Gastroesophageal sphincter (tissue), 4 donors: Measurements from ENCODE around the gene DDIAS. TPM values are rescaled to one million over a fixed set of nuclear protein-coding genes. Genes with fewer than 3 reads are reported as not detected.
"Not testable (repeated sequence)": the region's sequence is repeated elsewhere in the genome, so short reads cannot be mapped to it uniquely, and the experiment has no call there.

ENCODE experiments used
- ATAC-seq: fragments of 150-250 bp; one replicate; pipeline ENCODE4 v1.9.1; 2016; ENCODE audit warnings: mild to moderate bottlenecking, moderate library complexity
- H3K27ac ChIP-seq, 4 donors: fragments of 200-600 bp; sonication (generic) in 3 of 4; 1 replicate in 3 of 4; 2 replicates in 1 of 4; pipeline ENCODE4 v1.5.1; 2016 to 2019
- H3K27me3 ChIP-seq: fragments of 200-600 bp; sonication (generic); one replicate; pipeline ENCODE4 v1.5.1; 2019
- H3K36me3 ChIP-seq, 2 donors: fragments of 200-600 bp; sonication (generic); one replicate each; pipeline ENCODE4 v1.5.1; 2019; ENCODE audit warnings: control low read depth in 1 of 2
- H3K4me1 ChIP-seq, 3 donors: fragments of 200-600 bp; sonication (generic); 1 replicate in 2 of 3; 2 replicates in 1 of 3; pipeline ENCODE4 v1.5.1; 2016 to 2019; ENCODE audit warnings: control low read depth in 2 of 3
- H3K4me3 ChIP-seq, 2 donors: fragments of 200-600 bp; sonication (generic); one replicate each; pipeline ENCODE4 v1.5.1; 2019; ENCODE audit warnings: mild to moderate bottlenecking in 1 of 2, moderate library complexity in 1 of 2
- H3K9me3 ChIP-seq, 3 donors: fragments of 200-600 bp; sonication (generic); one replicate each; pipeline ENCODE4 v1.5.1; 2017 to 2019; ENCODE audit warnings: control low read depth in 2 of 3
- CTCF ChIP-seq, 4 experiments: fragments of 200-600 bp in 2 of 4; fragments of 450-650 bp in 2 of 4; sonication (generic) in 1 of 4; IDR thresholded peaks; one replicate each; pipeline ENCODE4 v1.5.1; 2017 to 2019; ENCODE audit warnings: antibody characterized with exemption in 4 of 4, mild to moderate bottlenecking in 2 of 4, moderate library complexity in 2 of 4
- EP300 ChIP-seq: sonication (generic); formaldehyde crosslinking; IDR thresholded peaks from one replicate; pipeline ENCODE4 v1.6.1; 2017; ENCODE audit warnings: antibody characterized with exemption, mild to moderate bottlenecking
- POLR2A ChIP-seq, 2 donors: fragments of 450-650 bp; IDR thresholded peaks; one replicate each; pipeline ENCODE4 v1.6.1; 2017; ENCODE audit warnings: antibody characterized with exemption in 2 of 2, mild to moderate bottlenecking in 2 of 2, moderate library complexity in 1 of 2
- POLR2AphosphoS5 ChIP-seq: sonication (generic); formaldehyde crosslinking; IDR thresholded peaks from one replicate; pipeline ENCODE4 v1.6.1; 2017; ENCODE audit warnings: antibody characterized with exemption
- WGBS, 2 donors: methylation state at CpG; one replicate each; pipeline ENCODE4 v1.1.5; 2018; ENCODE audit warnings: low coverage in 1 of 2; 5-methylcytosine and 5-hydroxymethylcytosine counted together
- total RNA-seq, 4 donors: library from RNA; depleted of rRNA; stranded (reverse); fragments of >200 nt; gene quantifications; one replicate each; pipeline ENCODE4 v1.1.0, GENCODE V29; 2016

DDIAS gene
- total RNA-seq, 4 donors from 2014 or later, result 0.31 to 2.3 (median 1.0) TPM

GRCh38 chr11:82959987-82960778 lies 58.6 kb downstream of the DDIAS start:
- H3K27ac ChIP-seq, result no peak overlapping the region
- H3K36me3 ChIP-seq, result no peaks in the 10 kb centered on the region
- H3K9me3 ChIP-seq, result peaks cover 0 to 7% (median 0%) of the 10 kb centered on the region in 3 donors
- ATAC-seq, result no peak
- 66 to 70% methylated on average over 5 of the region's 5 CpGs for WGBS, 2 donors
- no peaks in the 10 kb centered on the region for H3K4me1 ChIP-seq
- H3K4me3 ChIP-seq, result no peak overlapping the region
- TF ChIP-seq POLR2AphosphoS5, result no peak
- no peak for TF ChIP-seq POLR2A (IDR thresholded peaks at IDR 0.05)
- no peak for TF ChIP-seq EP300
- TF ChIP-seq CTCF (IDR thresholded peaks at IDR 0.05), result no peak
- no peaks in the 10 kb centered on the region for H3K27me3 ChIP-seq

- 69 to 80% methylated on average over 2 of the region's 2 CpGs for WGBS, 2 donors
- no peaks in the 10 kb centered on the region for H3K36me3 ChIP-seq
- peaks cover 0 to 7% (median 0%) of the 10 kb centered on the region in 3 donors for H3K9me3 ChIP-seq
- no peak for ATAC-seq
- H3K4me1 ChIP-seq, result no peaks in the 10 kb centered on the region
- H3K4me3 ChIP-seq, result no peak overlapping the region
- no peak overlapping the region for H3K27ac ChIP-seq
- TF ChIP-seq CTCF (IDR thresholded peaks at IDR 0.05) (no peak), POLR2A (IDR thresholded peaks at IDR 0.05) (no peak), POLR2AphosphoS5 (no peak), EP300 (no peak)
- H3K27me3 ChIP-seq, result no peaks in the 10 kb centered on the region
Observed at GRCh38 chr11:82960779-82961143, 59.2 kb downstream of the DDIAS start.

GRCh38 chr11:82962021-82962420 lies 60.5 kb downstream of the DDIAS start:
- ATAC-seq, H3K27ac ChIP-seq, H3K27me3 ChIP-seq, H3K9me3 ChIP-seq, H3K36me3 ChIP-seq, H3K4me1 ChIP-seq, H3K4me3 ChIP-seq: not testable (repeated sequence)

- Histone ChIP-seq H3K27ac (no peak overlapping the region), H3K36me3 (no peaks in the 10 kb centered on the region), H3K27me3 (no peaks in the 10 kb centered on the region), H3K4me3 (no peak overlapping the region), H3K4me1 (no peaks in the 10 kb centered on the region), H3K9me3 (peaks cover 0 to 7% (median 0%) of the 10 kb centered on the region in 3 donors)
- ATAC-seq, result no peak
- no peak for TF ChIP-seq POLR2AphosphoS5
- TF ChIP-seq CTCF (IDR thresholded peaks at IDR 0.05), result no peak
- TF ChIP-seq EP300, result no peak
- no peak for TF ChIP-seq POLR2A (IDR thresholded peaks at IDR 0.05)
- WGBS, 2 donors, result 73 to 77% methylated on average over 1 to 4 of the region's 4 CpGs
Observed at GRCh38 chr11:82967381-82967780, 65.8 kb downstream of the DDIAS start.

- H3K4me3 ChIP-seq, result no peak overlapping the region
Observed at GRCh38 chr11:82969811-82970210, 68.3 kb downstream of the DDIAS start.

GRCh38 chr11:82970507-82971083 lies 69.1 kb downstream of the DDIAS start:
- not testable (repeated sequence) for H3K27ac ChIP-seq, H3K36me3 ChIP-seq, H3K9me3 ChIP-seq, H3K4me1 ChIP-seq, H3K27me3 ChIP-seq, ATAC-seq
- 88% methylated on average over 5 of the region's 60 CpGs; no CpG with 5 or more reads in 1 of the 2 donors for WGBS, 2 donors
- H3K4me3 ChIP-seq, result peak overlapping the region in 1 of 2 donors; percentile 15

More at GRCh38 chr11:82969811-82970210, 68.3 kb downstream of the DDIAS start:
- TF ChIP-seq CTCF (IDR thresholded peaks at IDR 0.05), result no peak
- no peak for TF ChIP-seq POLR2AphosphoS5
- no peak for TF ChIP-seq POLR2A (IDR thresholded peaks at IDR 0.05)
- no peak for TF ChIP-seq EP300
- 81 to 95% methylated on average over 4 of the region's 4 CpGs for WGBS, 2 donors
- ATAC-seq, result no peak
- no peak overlapping the region for H3K27ac ChIP-seq
- H3K9me3 ChIP-seq, result no peaks in the 10 kb centered on the region
- H3K36me3 ChIP-seq, result no peaks in the 10 kb centered on the region
- no peaks in the 10 kb centered on the region for H3K4me1 ChIP-seq
- H3K27me3 ChIP-seq, result no peaks in the 10 kb centered on the region

GRCh38 chr11:82971519-82971946 lies 70.0 kb downstream of the DDIAS start:
- H3K27ac ChIP-seq, ATAC-seq, H3K4me3 ChIP-seq, H3K9me3 ChIP-seq, H3K36me3 ChIP-seq, H3K27me3 ChIP-seq, H3K4me1 ChIP-seq: not testable (repeated sequence)
- WGBS, 2 donors, result 92% methylated on average over 2 to 6 of the region's 8 CpGs
